GM23338 (cell line): Measurements from ENCODE around the gene LIPA. TPM values are rescaled to one million over a fixed set of nuclear protein-coding genes. Genes with fewer than 3 reads are reported as not detected.

Experiments used
- ATAC-seq: fragments of 200-7000 bp; cut with Tn5 transposase; 3 replicates; pipeline ENCODE4 v1.9.1; 2020
- DNase-seq: peaks from one replicate; pipeline ENCODE4 v3.0.0-alpha.2; 2015; ENCODE audit warnings: low spot score
- H2AFZ ChIP-seq: fragments of 200-600 bp; sonication (generic); 2 replicates; pipeline ENCODE4 v1.8.0; 2016; ENCODE audit warnings: antibody characterized with exemption, mild to moderate bottlenecking, moderate library complexity
- H3F3A ChIP-seq: fragments of 200-600 bp; sonication (generic); replicated peaks from 2 replicates; pipeline ENCODE4 v1.8.0; 2017; ENCODE audit warnings: antibody characterized with exemption, mixed run types, low read depth
- H3K27ac ChIP-seq: fragments of 200-600 bp; sonication (generic); 2 replicates; pipeline ENCODE4 v1.6.1; 2016; ENCODE audit warnings: low read depth
- H3K27me3 ChIP-seq: fragments of 200-600 bp; sonication (generic); 2 replicates; pipeline ENCODE4 v1.8.0; 2016; ENCODE audit warnings: mild to moderate bottlenecking, mixed run types, moderate library complexity; ENCODE audit not compliant: insufficient read depth
- H3K36me3 ChIP-seq: fragments of 200-600 bp; sonication (generic); 2 replicates; pipeline ENCODE4 v1.8.0; 2016; ENCODE audit warnings: mild to moderate bottlenecking; ENCODE audit not compliant: insufficient read depth
- H3K4me1 ChIP-seq: fragments of 200-600 bp; sonication (generic); 2 replicates; pipeline ENCODE4 v1.8.0; 2016; ENCODE audit warnings: mild to moderate bottlenecking, moderate library complexity; ENCODE audit not compliant: insufficient read depth
- H3K4me2 ChIP-seq: fragments of 200-600 bp; sonication (generic); 2 replicates; pipeline ENCODE4 v1.7.1; 2017; ENCODE audit warnings: mixed run types
- H3K4me3 ChIP-seq: fragments of 200-600 bp; sonication (generic); 2 replicates; pipeline ENCODE4 v1.6.1; 2016; ENCODE audit warnings: mixed run types
- H3K79me2 ChIP-seq: fragments of 200-600 bp; sonication (generic); replicated peaks from 2 replicates; pipeline ENCODE4 v1.8.0; 2017; ENCODE audit warnings: mild to moderate bottlenecking; ENCODE audit not compliant: insufficient read depth
- H3K9me2 ChIP-seq: fragments of 200-600 bp; sonication (generic); 2 replicates; pipeline ENCODE4 v1.8.0; 2017; ENCODE audit not compliant: insufficient read depth
- H4K20me1 ChIP-seq: fragments of 200-600 bp; sonication (generic); replicated peaks from 2 replicates; pipeline ENCODE4 v1.8.0; 2017; ENCODE audit warnings: mild to moderate bottlenecking; ENCODE audit not compliant: insufficient read depth
- H3K27ac Mint-ChIP-seq: 2 replicates; pipeline ENCODE4 v1.8.0; 2020; ENCODE audit warnings: inconsistent platforms, mild to moderate bottlenecking, moderate library complexity, mixed read lengths
- H3K27me3 Mint-ChIP-seq: 3 replicates; pipeline ENCODE4 v1.8.0; 2022; ENCODE audit warnings: low read depth, mild to moderate bottlenecking, moderate library complexity, mixed read lengths, inconsistent platforms; ENCODE audit not compliant: insufficient read depth, poor library complexity
- H3K36me3 Mint-ChIP-seq: 3 replicates; pipeline ENCODE4 v1.8.0; 2021; ENCODE audit warnings: low read depth, mild to moderate bottlenecking, inconsistent platforms, moderate library complexity, mixed read lengths
- H3K4me1 Mint-ChIP-seq: 3 replicates; pipeline ENCODE4 v1.8.0; 2020; ENCODE audit warnings: mild to moderate bottlenecking, inconsistent platforms, mixed read lengths
- H3K4me3 Mint-ChIP-seq: 3 replicates; pipeline ENCODE4 v1.8.0; 2021; ENCODE audit warnings: moderate library complexity, mild to moderate bottlenecking, inconsistent platforms, mixed read lengths
- H3K9me3 Mint-ChIP-seq: 3 replicates; pipeline ENCODE4 v1.8.0; 2020; ENCODE audit warnings: moderate library complexity, mild to moderate bottlenecking, inconsistent platforms, mixed read lengths
- EZH2 ChIP-seq: fragments of 200-600 bp; sonication (generic); IDR thresholded peaks from one replicate; pipeline ENCODE4 v1.8.0; 2017; ENCODE audit warnings: antibody characterized with exemption, mild to moderate bottlenecking, low read depth; ENCODE audit not compliant: unreplicated experiment
- JUNB ChIP-seq: IDR thresholded peaks from one replicate; pipeline ENCODE4 v1.6.1; 2016; ENCODE audit warnings: antibody characterized with exemption; ENCODE audit not compliant: unreplicated experiment
- NANOG ChIP-seq: IDR thresholded peaks from 2 replicates; pipeline ENCODE4 v1.6.1; 2016; ENCODE audit warnings: antibody characterized with exemption, borderline replicate concordance
- POLR2AphosphoS5 ChIP-seq: IDR thresholded peaks from 2 replicates; pipeline ENCODE4 v1.6.1; 2016; ENCODE audit warnings: antibody characterized with exemption, low read depth
- REST ChIP-seq: IDR thresholded peaks from one replicate; pipeline ENCODE4 v1.6.1; 2018; ENCODE audit warnings: antibody characterized with exemption; ENCODE audit not compliant: unreplicated experiment
- ZNF114 ChIP-seq: fragments of 250-450 bp; sonication (Bioruptor Pico); IDR thresholded peaks from 2 replicates; pipeline ENCODE4 v1.5.0; 2020; ENCODE audit warnings: mild to moderate bottlenecking, moderate library complexity
- ZNF462 ChIP-seq: fragments of 250-450 bp; sonication (Bioruptor Pico); IDR thresholded peaks from 2 replicates; pipeline ENCODE4 v1.5.0; 2020; ENCODE audit warnings: mild to moderate bottlenecking, moderate library complexity
- polyA plus RNA-seq: library from polyadenylated mRNA; unstranded; fragments of >200 nt; fragmentation: Nextera tagmentation; extraction: Ambion mirVana; gene quantifications from 2 replicates; pipeline ENCODE4 v1.2.1, GENCODE V29; 2016
- total RNA-seq: library from RNA; depleted of rRNA; stranded (reverse); fragments of >200 nt; shearing (Covaris generic); gene quantifications from 2 replicates; pipeline ENCODE4 v1.2.3, GENCODE V29; 2014

LIPA gene
- total and polyA plus RNA-seq, 2 experiments from 2014 or later, result 37.8 to 86.3 TPM

GRCh38 chr10:89184638-89185037, 66.9 kb downstream of the LIPA start (continued):
- no peak for TF ChIP-seq REST
- TF ChIP-seq EZH2, result no peak
- TF ChIP-seq ZNF462 (CRISPR knock-in tag), result no peak
- no peak for TF ChIP-seq JUNB

- no peaks in the 10 kb centered on the region for H3K36me3 Mint-ChIP-seq
- DNase-seq, result no peak
- Histone ChIP-seq H3K4me3 (no peak overlapping the region), H3K27me3 (no peaks in the 10 kb centered on the region), H3K4me1 (no peaks in the 10 kb centered on the region), H3F3A (no peaks in the 10 kb centered on the region), H3K4me2 (no peak overlapping the region), H4K20me1 (no peaks in the 10 kb centered on the region), H3K27ac (no peak overlapping the region), H3K79me2 (no peaks in the 10 kb centered on the region), H3K36me3 (no peaks in the 10 kb centered on the region), H2AFZ (no peak overlapping the region), H3K9me2 (peaks cover 6% of the 10 kb centered on the region; the same call in 1 of the 2 replicates)
- H3K27me3 Mint-ChIP-seq, result peaks cover 2% of the 10 kb centered on the region
- no peak overlapping the region for H3K4me3 Mint-ChIP-seq
- no peak for ATAC-seq
- no peak overlapping the region for H3K27ac Mint-ChIP-seq
- H3K9me3 Mint-ChIP-seq, result no peaks in the 10 kb centered on the region
- TF ChIP-seq ZNF114 (CRISPR knock-in tag) (no peak), POLR2AphosphoS5 (no peak), NANOG (no peak), JUNB (no peak)
- H3K4me1 Mint-ChIP-seq, result peaks cover 2% of the 10 kb centered on the region; the same call in 1 of the 3 replicates
These were observed 68.0 kb downstream of the LIPA start for GRCh38 chr10:89183571-89183970.
